KOPT-K1 (cell line): ENCODE data around the gene UBB.
"Not testable (repeated sequence)": the region's sequence is repeated elsewhere in the genome, so short reads cannot be mapped to it uniquely, and the experiment has no call there.

Experiments used
- H3K27ac ChIP-seq: fragments of 200-600 bp; sonication (generic); 2 replicates; pipeline ENCODE4 v1.5.1; 2016; ENCODE audit warnings: antibody characterized with exemption, mild to moderate bottlenecking, low read depth, low read length; ENCODE audit not compliant: poor library complexity, severe bottlenecking
- H3K36me3 ChIP-seq: fragments of 200-600 bp; sonication (generic); 2 replicates; pipeline ENCODE4 v1.5.1; 2017; ENCODE audit warnings: antibody characterized with exemption, mild to moderate bottlenecking, low read length, moderate library complexity; ENCODE audit not compliant: insufficient read depth
- H3K9me3 ChIP-seq: fragments of 200-600 bp; sonication (generic); 2 replicates; pipeline ENCODE4 v1.5.1; 2017; ENCODE audit warnings: antibody characterized with exemption, low read length, mild to moderate bottlenecking; ENCODE audit not compliant: insufficient read depth, poor library complexity, severe bottlenecking

Gene UBB

GRCh38 chr17:16392491-16392890 lies 11.6 kb downstream of the UBB start:
- not testable (repeated sequence) for H3K9me3 ChIP-seq, H3K27ac ChIP-seq

GRCh38 chr17:16395887-16396286 lies 15.0 kb downstream of the UBB start:
- H3K9me3 ChIP-seq, H3K27ac ChIP-seq, H3K36me3 ChIP-seq: not testable (repeated sequence)

More at GRCh38 chr17:16392491-16392890, 11.6 kb downstream of the UBB start:
- not testable (repeated sequence) for H3K36me3 ChIP-seq

- H3K27ac ChIP-seq, H3K36me3 ChIP-seq: not testable (repeated sequence)
Observed at GRCh38 chr17:16396693-16397092, 15.8 kb downstream of the UBB start.

GRCh38 chr17:16398270-16399267 lies 17.7 kb downstream of the UBB start:
- no peaks in the 10 kb centered on the region for H3K9me3 ChIP-seq
- H3K36me3 ChIP-seq, result no peaks in the 10 kb centered on the region
- H3K27ac ChIP-seq, result no peak overlapping the region

More at GRCh38 chr17:16396693-16397092, 15.8 kb downstream of the UBB start:
- not testable (repeated sequence) for H3K9me3 ChIP-seq

- not testable (repeated sequence) for H3K9me3 ChIP-seq, H3K36me3 ChIP-seq, H3K27ac ChIP-seq
Observed at GRCh38 chr17:16403847-16404246, 23.0 kb downstream of the UBB start.

GRCh38 chr17:16406742-16407674 lies 26.1 kb downstream of the UBB start:
- H3K9me3 ChIP-seq, result no peaks in the 10 kb centered on the region
- no peaks in the 10 kb centered on the region for H3K36me3 ChIP-seq
- no peak overlapping the region for H3K27ac ChIP-seq

GRCh38 chr17:16407911-16408588 lies 27.2 kb downstream of the UBB start:
- no peak overlapping the region for H3K27ac ChIP-seq
- H3K36me3 ChIP-seq, result no peaks in the 10 kb centered on the region
- H3K9me3 ChIP-seq, result no peaks in the 10 kb centered on the region

GRCh38 chr17:16415031-16415924 lies 34.4 kb downstream of the UBB start, which contains the start of gene TRPV2:
Gene TRPV2, plus strand, starts transcription at chr17:16415571. Its CDS starts 2,098 bp downstream, at chr17:16417669.
- no peaks in the 10 kb centered on the region for H3K9me3 ChIP-seq
- H3K27ac ChIP-seq, result peak within 1 kb of the TSS; percentile 98
- H3K36me3 ChIP-seq, result peaks cover 29% of the 10 kb centered on the region

- Histone ChIP-seq H3K9me3 (no peaks in the 10 kb centered on the region), H3K27ac (peak overlapping the region; percentile 98), H3K36me3 (peaks cover 39% of the 10 kb centered on the region)
Observed at GRCh38 chr17:16417399-16417798, 36.5 kb downstream of the UBB start.

GRCh38 chr17:16417896-16418684 lies 37.2 kb downstream of the UBB start:
- H3K36me3 ChIP-seq, result peaks cover 45% of the 10 kb centered on the region
- H3K27ac ChIP-seq, result peak overlapping the region; percentile 98
- no peaks in the 10 kb centered on the region for H3K9me3 ChIP-seq

GRCh38 chr17:16418685-16419068 lies 37.8 kb downstream of the UBB start:
- Histone ChIP-seq H3K9me3 (no peaks in the 10 kb centered on the region), H3K36me3 (peaks cover 51% of the 10 kb centered on the region), H3K27ac (no peak overlapping the region)

GRCh38 chr17:16419074-16419928 lies 38.4 kb downstream of the UBB start:
- Histone ChIP-seq H3K27ac (no peak overlapping the region), H3K9me3 (no peaks in the 10 kb centered on the region), H3K36me3 (peaks cover 51% of the 10 kb centered on the region)

- Histone ChIP-seq H3K9me3 (no peaks in the 10 kb centered on the region), H3K27ac (no peak overlapping the region), H3K36me3 (peaks cover 52% of the 10 kb centered on the region)
Observed at GRCh38 chr17:16419929-16420271, 39.0 kb downstream of the UBB start.
